Measurements from ENCODE around the gene RAD51B.

GRCh38 chr14:68573722-68574121 lies 754.1 kb downstream of the RAD51B start:
- TF ChIP-seq CTCF (IDR thresholded peaks at IDR 0.05 in 2 of 3, conservative IDR thresholded peaks at IDR 0.05 in 1 of 3; ENCODE audit: insufficient read depth in 2 of 3, low read depth in 1 of 3, low read length in 3 of 3): no peak
- TF ChIP-seq KDM1A (IDR thresholded peaks at IDR 0.05): no peak
- no peak for TF ChIP-seq NCOR1 (IDR thresholded peaks at IDR 0.05)
- TF ChIP-seq CHD2 (IDR thresholded peaks at IDR 0.05; ENCODE audit: low read depth, low read length): no peak
- no peak for TF ChIP-seq EP300 (IDR thresholded peaks at IDR 0.05; ENCODE audit: low read length)
- TF ChIP-seq EZH2 (IDR thresholded peaks at IDR 0.05; ENCODE audit: borderline replicate concordance, low read depth, low read length): no peak
- no peak for TF ChIP-seq BHLHE40 (IDR thresholded peaks at IDR 0.05; ENCODE audit: low read length)
- TF ChIP-seq TCF7L2 (IDR thresholded peaks at IDR 0.05; ENCODE audit: low read depth, low read length): no peak
- TF ChIP-seq HES1 (IDR thresholded peaks at IDR 0.05; ENCODE audit: low read depth): no peak

All from K562 (cell line).